Prostate gland (tissue), 2 donors: ENCODE data around the gene FANCB. TPM values are rescaled to one million over a fixed set of nuclear protein-coding genes. Genes with fewer than 3 reads are reported as not detected.

Source experiments
- DNase-seq: peaks from one replicate; pipeline ENCODE4 v3.0.0-alpha.2; 2019; ENCODE audit warnings: low spot score
- H3K27ac ChIP-seq, 2 donors: fragments of 200-600 bp; sonication (generic); 2 replicates each; pipeline ENCODE4 v1.5.1; 2017 to 2019
- H3K27me3 ChIP-seq: fragments of 200-600 bp; sonication (generic); replicated peaks from 2 replicates; pipeline ENCODE4 v1.5.1; 2019; ENCODE audit not compliant: insufficient read depth
- H3K36me3 ChIP-seq, 2 donors: fragments of 200-600 bp; sonication (generic); 1 replicate in 1 of 2; 2 replicates in 1 of 2; pipeline versions ENCODE4 v1.5.1 to v1.8.1; 2017 to 2019
- H3K4me1 ChIP-seq: fragments of 200-600 bp; sonication (generic); replicated peaks from 2 replicates; pipeline ENCODE4 v1.5.1; 2019
- H3K4me3 ChIP-seq, 2 donors: fragments of 200-600 bp; sonication (generic); 2 replicates each; pipeline ENCODE4 v1.5.1; 2017 to 2019
- H3K9me3 ChIP-seq: fragments of 200-600 bp; sonication (generic); 2 replicates; pipeline ENCODE4 v1.5.1; 2017
- POLR2A ChIP-seq: fragments of 450-650 bp; IDR thresholded peaks from one replicate; pipeline ENCODE4 v1.6.1; 2016; ENCODE audit warnings: antibody characterized with exemption, mild to moderate bottlenecking
- POLR2AphosphoS5 ChIP-seq: sonication (generic); formaldehyde crosslinking; IDR thresholded peaks from one replicate; pipeline ENCODE4 v1.6.1; 2017; ENCODE audit warnings: antibody characterized with exemption
- whole genome bisulfite sequencing: methylation state at CpG from one replicate; pipeline ENCODE4 v1.1.5; 2018; 5-methylcytosine and 5-hydroxymethylcytosine counted together
- intact Hi-C: fragments of 100-400 bp; cut with DNase I; formaldehyde crosslinking; loops from one replicate; pipeline ENCODE4 v1.14.2; 2022
- total RNA-seq, 2 donors: library from RNA; depleted of rRNA; stranded (reverse); fragments of >200 nt; gene quantifications; one replicate each; pipeline ENCODE4 v1.1.0, GENCODE V29; 2016
- TF ChIP-seq, protein P1 (sequence below), 4 experiments: fragments of 200-600 bp in 2 of 4; fragments of 450-650 bp in 2 of 4; sonication (generic) in 2 of 4; IDR thresholded peaks; 1 replicate in 3 of 4; 2 replicates in 1 of 4; pipeline ENCODE4 v1.5.1; 2016 to 2019; ENCODE audit warnings: antibody characterized with exemption in 4 of 4, mild to moderate bottlenecking in 2 of 4, moderate library complexity in 2 of 4

Gene FANCB
- total RNA-seq, 2 donors from 2014 or later, result 2.4 to 5.1 TPM

DNA sequence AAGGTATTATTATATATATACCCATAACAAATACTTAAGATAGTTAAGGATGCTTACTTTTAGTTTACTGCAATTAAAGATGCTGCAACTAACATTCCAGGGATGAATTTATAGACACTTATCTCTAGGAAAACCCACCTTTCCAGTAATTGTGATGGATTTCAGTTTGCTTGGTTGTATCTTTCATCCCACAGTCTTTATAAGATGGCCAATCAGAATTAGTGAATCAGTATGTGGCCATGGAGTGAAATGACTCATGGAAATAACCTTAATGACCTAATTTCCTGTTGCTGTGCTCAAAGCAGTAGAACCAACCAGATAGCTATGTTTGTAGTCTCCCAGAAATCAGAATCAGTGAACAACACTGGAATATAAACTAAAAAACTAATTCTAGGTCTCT is 26.7 kb upstream of the FANCB start:
- H3K4me1 ChIP-seq, result no peaks in the 10 kb centered on the region
- no peaks in the 10 kb centered on the region for H3K27me3 ChIP-seq
- H3K36me3 ChIP-seq, result no peaks in the 10 kb centered on the region
- no peak for TF ChIP-seq POLR2A
- TF ChIP-seq, protein P1, sequence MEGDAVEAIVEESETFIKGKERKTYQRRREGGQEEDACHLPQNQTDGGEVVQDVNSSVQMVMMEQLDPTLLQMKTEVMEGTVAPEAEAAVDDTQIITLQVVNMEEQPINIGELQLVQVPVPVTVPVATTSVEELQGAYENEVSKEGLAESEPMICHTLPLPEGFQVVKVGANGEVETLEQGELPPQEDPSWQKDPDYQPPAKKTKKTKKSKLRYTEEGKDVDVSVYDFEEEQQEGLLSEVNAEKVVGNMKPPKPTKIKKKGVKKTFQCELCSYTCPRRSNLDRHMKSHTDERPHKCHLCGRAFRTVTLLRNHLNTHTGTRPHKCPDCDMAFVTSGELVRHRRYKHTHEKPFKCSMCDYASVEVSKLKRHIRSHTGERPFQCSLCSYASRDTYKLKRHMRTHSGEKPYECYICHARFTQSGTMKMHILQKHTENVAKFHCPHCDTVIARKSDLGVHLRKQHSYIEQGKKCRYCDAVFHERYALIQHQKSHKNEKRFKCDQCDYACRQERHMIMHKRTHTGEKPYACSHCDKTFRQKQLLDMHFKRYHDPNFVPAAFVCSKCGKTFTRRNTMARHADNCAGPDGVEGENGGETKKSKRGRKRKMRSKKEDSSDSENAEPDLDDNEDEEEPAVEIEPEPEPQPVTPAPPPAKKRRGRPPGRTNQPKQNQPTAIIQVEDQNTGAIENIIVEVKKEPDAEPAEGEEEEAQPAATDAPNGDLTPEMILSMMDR (IDR thresholded peaks at IDR 0.05), result no peak
- no peak for TF ChIP-seq POLR2AphosphoS5
- H3K4me3 ChIP-seq, result no peak overlapping the region
- intact Hi-C loops, result no loop called here
- DNase-seq, result no peak
- H3K9me3 ChIP-seq, result no peaks in the 10 kb centered on the region
- H3K27ac ChIP-seq, result no peak overlapping the region

DNA sequence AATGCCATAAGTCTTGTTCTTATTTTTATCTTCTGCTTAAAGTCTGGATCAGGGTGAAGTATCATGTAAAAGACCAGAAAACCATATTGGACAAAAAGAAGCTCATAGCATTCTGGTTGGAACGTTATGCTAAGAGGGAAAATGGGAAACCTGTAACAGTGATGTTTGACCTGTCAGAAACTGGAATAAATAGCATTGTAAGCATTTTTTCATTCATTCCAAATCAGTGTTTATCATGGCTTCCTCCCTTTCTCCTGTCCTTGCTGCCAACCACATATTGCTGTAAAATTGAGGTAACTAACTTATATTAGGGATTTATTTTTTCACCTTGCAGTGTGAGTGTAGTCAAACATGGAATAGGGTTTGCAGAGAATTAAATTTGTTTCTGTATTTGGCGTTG is 24.2 kb upstream of the FANCB start:
- Histone ChIP-seq H3K4me3 (no peak overlapping the region), H3K27ac (no peak overlapping the region), H3K4me1 (no peaks in the 10 kb centered on the region), H3K9me3 (no peaks in the 10 kb centered on the region), H3K27me3 (no peaks in the 10 kb centered on the region), H3K36me3 (no peaks in the 10 kb centered on the region)
- intact Hi-C loops, result no loop called here
- TF ChIP-seq, protein P1 (IDR thresholded peaks at IDR 0.05), result no peak
- TF ChIP-seq POLR2AphosphoS5 (no peak), POLR2A (no peak)
- WGBS, result 97% methylated on average over 2 of the region's 2 CpGs
- DNase-seq, result no peak

DNA sequence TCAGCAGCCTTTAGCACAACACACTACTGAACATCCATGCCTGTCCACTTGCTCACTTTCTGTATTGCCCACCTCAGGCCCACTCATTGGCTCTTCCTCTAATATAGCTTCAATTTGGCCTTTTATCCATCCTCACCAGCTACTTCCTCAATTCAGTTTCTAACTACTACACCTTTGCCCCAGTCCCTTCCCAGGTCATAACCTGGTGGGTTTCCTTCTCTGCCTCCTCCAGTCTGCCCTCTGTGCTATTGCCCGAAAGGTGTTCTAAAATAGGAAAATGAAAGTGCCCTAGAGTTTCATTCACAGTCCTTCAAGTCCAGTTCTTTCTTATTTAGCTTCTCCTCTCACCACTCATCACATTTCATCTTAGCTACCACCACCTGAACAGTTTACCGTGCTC is 23.4 kb upstream of the FANCB start:
- WGBS, result 96% methylated on average over 2 of the region's 2 CpGs
- Histone ChIP-seq H3K4me1 (no peaks in the 10 kb centered on the region), H3K4me3 (no peak overlapping the region), H3K9me3 (no peaks in the 10 kb centered on the region), H3K27ac (no peak overlapping the region), H3K27me3 (no peaks in the 10 kb centered on the region), H3K36me3 (no peaks in the 10 kb centered on the region)
- TF ChIP-seq, protein P1 (IDR thresholded peaks at IDR 0.05), result no peak
- no peak for TF ChIP-seq POLR2AphosphoS5
- TF ChIP-seq POLR2A, result no peak
- intact Hi-C loops, result no loop called here
- DNase-seq, result no peak

DNA sequence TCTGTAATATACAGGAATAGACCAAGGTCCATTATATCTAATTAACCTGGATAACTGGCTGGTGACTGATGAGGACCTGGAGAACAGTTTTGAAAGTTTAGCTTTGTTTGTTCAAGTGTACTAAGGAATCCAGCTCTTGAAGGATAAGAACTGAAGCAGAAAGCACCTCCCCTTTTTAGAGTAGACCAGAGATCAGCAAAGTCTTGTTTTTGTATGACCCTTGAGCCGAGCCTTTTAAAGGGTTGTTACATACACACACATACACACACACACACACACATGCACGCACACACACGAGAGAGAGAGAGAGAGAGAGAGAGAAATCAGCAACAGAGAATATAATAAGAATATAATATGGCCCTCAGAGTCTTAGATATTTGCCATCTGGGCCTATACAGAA is 13.4 kb upstream of the FANCB start:
- H3K27me3 ChIP-seq, result no peaks in the 10 kb centered on the region
- H3K36me3 ChIP-seq, result no peaks in the 10 kb centered on the region
- H3K4me1 ChIP-seq, result no peaks in the 10 kb centered on the region
- H3K9me3 ChIP-seq, result no peaks in the 10 kb centered on the region
- TF ChIP-seq POLR2A (no peak), POLR2AphosphoS5 (no peak)
- TF ChIP-seq, protein P1 (IDR thresholded peaks at IDR 0.05), result no peak
- no peak overlapping the region for H3K4me3 ChIP-seq
- intact Hi-C loops, result no loop called here
- no peak for DNase-seq
- 86% methylated on average over 3 of the region's 3 CpGs for WGBS
- H3K27ac ChIP-seq, result no peak overlapping the region

DNA sequence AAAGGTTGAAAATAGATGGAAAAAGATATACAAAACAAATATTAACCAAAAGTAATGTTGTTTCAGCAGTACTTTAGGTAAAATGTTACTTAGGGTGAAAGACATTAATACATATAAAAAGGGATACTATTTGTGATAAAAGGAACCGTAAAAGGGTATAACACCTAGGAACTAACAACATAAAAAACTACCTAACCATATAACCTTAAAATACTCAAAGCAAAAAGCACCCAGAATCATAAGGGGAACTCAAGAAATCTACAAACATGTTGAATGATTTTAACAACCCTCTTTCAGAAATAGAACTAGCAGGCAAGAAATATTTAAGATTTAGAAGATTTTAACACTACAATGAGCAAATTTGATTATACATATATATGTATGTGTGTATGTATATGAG is 11.8 kb upstream of the FANCB start:
- TF ChIP-seq, protein P1 (IDR thresholded peaks at IDR 0.05), result no peak
- TF ChIP-seq POLR2A, result no peak
- no peak for TF ChIP-seq POLR2AphosphoS5
- Histone ChIP-seq H3K36me3 (no peaks in the 10 kb centered on the region), H3K4me1 (no peaks in the 10 kb centered on the region), H3K27me3 (no peaks in the 10 kb centered on the region), H3K4me3 (no peak overlapping the region), H3K27ac (no peak overlapping the region), H3K9me3 (no peaks in the 10 kb centered on the region)
- DNase-seq, result no peak
- WGBS, result 100% methylated on average over 1 of the region's 1 CpG
- intact Hi-C loops, result no loop called here
